GM12874 (cell line): ENCODE data around the gene SEMA7A.

Experiments used
- TF ChIP-seq, protein P1 (sequence below): IDR thresholded peaks from 2 replicates; pipeline ENCODE4 v1.5.1; 2011; ENCODE audit warnings: low read depth, mild to moderate bottlenecking, control low read depth, low read length, moderate library complexity; ENCODE audit not compliant: insufficient read depth

Gene SEMA7A

DNA sequence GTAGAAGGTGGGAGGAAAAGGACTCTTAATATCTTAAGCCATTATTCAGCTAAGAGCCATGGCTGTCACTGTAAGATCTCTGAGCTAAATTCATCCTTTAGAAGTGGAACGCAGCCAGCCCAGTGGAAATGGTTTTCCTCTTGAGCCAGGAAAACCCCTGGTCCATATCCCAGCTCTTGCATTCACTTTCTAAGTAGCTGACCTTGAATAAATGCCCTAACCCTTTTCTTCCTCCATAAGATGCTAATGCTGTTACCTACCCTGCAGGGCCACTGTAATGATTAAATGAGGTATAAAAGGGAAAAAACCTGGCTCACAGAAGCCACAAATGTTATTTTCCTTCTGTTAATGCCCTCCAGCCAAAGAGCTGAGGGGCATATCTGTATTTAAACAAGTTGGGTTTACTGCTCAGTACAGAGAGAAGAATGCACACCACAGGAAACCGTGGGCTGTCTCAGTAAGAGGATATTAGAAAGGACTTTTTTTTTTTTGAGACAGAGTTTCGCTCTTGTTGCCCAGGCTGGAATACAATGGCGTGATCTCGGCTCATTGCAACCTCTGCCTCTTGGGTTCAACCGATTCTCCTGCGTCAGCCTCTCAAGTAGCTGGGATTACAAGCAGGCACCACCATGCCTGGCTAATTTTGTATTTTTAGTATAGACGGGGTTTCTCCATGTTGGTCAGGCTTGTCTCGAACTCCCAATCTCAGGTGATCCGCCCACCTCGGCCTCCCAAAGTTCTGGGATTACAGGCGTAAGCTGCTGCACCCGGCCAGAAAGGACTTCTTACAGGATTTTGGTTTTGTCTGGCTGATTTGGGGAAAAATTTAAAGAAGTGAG, 20.4 kb upstream of the SEMA7A start:
- TF ChIP-seq, protein P1, sequence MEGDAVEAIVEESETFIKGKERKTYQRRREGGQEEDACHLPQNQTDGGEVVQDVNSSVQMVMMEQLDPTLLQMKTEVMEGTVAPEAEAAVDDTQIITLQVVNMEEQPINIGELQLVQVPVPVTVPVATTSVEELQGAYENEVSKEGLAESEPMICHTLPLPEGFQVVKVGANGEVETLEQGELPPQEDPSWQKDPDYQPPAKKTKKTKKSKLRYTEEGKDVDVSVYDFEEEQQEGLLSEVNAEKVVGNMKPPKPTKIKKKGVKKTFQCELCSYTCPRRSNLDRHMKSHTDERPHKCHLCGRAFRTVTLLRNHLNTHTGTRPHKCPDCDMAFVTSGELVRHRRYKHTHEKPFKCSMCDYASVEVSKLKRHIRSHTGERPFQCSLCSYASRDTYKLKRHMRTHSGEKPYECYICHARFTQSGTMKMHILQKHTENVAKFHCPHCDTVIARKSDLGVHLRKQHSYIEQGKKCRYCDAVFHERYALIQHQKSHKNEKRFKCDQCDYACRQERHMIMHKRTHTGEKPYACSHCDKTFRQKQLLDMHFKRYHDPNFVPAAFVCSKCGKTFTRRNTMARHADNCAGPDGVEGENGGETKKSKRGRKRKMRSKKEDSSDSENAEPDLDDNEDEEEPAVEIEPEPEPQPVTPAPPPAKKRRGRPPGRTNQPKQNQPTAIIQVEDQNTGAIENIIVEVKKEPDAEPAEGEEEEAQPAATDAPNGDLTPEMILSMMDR = no peak

DNA sequence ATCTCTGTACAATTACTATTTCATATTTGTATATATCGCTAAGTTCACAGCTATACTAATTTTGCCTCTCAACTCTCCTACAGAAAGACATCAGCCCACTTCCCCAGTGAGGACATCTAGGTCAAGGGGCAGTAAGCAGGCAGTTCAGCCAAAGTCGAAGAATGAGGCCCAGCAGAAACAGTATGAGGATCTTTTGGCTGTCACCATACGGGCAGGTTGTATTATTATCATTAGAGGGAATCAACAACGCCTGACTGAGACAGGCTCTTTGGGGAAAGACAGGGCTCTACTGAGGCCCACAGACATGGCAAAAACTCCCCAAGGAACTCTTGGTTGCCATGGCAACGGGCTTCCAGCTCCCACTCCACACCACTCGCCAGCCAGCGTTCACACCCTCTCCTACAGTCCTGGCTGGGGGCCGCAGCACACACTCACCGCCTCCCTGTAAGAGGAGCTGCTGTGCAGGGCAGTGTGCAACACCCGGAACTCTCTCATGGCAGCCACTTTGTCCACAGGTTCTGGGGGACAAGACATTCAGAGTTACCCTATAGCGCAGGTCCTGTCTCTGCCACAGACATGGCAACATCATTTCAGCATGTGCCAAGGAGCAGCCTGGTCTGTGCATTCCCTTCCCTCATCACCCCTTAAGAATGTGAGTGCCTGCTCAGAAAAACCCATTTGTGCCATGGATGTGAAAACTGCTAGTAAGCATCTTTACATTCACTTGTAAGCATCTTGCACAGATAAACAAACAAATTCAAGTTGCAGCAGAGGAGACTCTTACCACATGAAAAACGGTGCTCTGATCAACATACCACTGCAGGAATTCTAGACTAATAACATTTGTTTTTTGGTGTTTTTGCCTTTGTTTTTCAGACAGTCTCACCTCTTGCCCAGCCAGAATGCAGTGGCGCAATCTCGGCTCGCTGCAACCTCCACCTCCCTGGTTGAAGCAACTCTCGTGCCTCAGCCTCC, 18.4 kb upstream of the SEMA7A start:
- TF ChIP-seq, protein P1 = no peak

DNA sequence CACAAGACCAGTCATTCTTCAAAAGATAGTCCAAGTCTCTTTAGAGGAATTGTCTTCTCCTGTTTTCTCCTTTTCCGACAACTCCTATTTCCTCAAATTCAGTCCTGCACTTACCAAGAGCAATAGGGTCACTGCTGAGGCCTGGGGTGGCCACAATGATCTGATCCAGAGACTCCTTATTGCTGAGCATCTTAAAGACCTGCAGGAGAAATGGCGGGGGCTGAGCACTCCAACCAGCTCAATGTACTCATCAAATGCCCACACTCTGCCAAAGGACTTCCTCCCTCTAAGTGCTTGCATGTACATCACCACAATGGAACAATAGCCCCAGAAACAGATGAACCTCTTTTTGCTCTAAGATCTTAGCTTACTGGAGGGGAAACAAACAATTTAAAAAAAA, 17.6 kb upstream of the SEMA7A start:
- TF ChIP-seq, protein P1 = no peak

DNA sequence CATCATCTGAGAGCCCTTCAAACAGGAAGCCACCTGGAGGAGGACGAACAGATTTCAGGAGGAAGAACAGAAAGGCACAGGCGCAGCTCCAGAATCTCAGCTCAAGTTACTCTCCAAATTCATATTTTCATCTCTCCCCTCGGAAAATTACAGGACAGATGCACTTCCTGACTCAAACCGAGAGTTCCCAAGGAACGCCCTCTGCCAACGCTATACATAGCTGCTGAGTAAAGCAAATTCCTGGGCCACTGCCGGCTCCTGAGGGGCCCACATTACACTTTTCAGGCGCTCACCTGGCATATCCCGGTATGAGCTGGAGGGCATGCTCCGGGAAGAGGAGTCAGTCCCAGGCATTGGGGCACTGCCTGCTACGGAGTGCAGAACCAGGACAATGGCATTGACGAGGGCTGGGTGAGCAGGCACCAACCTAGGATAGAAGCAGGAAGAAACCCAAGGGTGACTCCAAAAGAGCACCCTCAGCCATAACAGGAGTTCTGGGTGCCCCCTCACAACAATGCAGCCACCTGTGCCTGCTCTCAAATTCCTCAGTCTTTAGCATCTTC, 16.0 kb upstream of the SEMA7A start:
- TF ChIP-seq, protein P1 = no peak

DNA sequence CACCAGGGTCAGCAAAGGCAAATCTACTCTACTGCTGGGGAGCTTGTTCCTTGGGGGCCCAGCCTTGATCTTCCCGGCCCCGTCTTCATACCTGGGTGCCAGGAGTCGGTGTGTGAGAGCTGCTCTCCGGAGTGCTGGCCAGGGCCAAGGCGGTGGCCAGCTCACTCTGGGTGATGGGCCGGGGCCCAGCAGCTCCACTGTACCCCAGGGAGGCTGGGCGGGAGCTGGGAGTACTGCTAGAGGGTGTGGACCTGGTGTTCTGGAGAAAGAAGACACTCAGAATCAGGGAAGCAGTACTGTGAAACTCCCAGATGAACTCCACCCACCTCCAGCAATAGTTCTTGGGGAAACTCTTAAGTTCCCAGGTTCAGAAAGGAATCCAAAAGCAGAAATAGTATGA, 15.3 kb upstream of the SEMA7A start:
- TF ChIP-seq, protein P1 = no peak

DNA sequence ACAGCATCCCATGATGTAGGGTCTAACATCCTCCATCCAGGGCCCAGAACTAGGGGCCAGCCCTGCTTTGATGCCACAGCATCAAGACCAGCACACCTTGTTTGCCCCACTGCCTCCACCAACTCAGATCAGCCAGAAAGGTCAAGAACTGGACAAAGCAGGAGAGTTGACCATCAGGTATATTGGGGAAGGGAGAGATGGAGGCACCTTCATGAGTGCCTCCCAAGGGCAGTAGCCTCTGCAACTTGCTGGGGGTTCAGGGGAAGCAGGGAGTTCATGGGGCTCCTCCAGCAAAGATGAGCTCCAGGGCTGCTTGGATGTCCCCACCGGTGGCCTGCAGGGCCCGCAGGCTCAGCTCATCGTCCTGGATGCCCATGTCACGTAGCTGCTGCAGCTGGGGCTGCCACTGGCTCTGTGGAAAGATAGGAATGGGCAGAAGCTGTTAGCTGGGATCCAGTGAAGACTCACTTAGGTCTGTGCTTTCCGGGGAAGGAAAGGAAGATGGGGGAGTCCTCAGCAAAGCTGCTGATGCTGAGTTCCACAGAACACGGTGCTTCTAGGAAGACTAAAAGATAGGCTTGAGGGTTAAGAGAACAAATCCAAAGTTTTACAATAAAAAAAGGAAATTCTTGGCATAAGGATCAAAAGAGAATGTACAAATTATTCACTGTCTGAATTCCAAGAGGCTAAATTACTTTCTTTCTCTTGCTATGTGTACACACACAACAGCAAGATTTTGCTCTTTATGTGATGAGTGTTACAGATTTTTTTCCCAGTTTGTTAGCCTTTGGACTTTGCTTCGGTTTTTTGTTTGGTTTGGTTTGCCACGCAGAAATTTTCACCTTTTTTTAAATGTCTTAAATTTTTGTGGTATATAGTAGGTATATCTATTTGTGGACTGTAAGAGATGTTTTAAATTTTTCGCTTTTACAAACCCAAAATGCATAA, 12.3 kb upstream of the SEMA7A start:
- TF ChIP-seq, protein P1 = no peak
